Measurements from ENCODE around the gene CCDC88C.

CCDC88C gene

DNA sequence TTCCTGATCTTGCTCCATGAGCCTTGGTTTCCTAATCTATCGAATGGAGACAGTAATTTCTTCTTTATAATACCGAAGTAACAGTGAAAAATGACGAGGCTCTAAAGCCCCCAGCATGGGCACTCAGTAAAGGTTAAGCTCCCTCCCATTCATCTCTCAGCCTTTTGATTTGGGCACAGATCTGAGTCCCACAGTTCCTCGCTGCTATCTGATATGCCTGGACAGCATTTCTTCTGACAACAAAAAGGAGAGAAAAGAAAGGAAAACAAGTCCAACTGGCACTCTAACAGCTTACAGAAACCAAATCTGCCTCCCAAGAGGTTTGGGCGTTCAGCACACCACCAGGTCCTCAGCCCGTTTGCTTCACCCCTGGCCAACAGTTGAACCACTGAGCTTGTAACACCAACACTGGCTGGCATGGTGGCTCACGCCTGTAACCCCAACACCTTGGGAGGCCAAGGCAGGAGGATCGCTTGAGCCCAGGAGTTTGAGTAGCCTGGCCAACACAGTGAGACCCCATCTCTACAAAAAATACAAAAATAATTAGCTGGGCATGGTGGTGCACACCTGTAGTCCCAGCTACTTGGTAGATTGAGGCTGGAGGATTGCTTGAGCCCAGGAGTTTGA lies 19.5 kb downstream of the CCDC88C start:
- DNase-seq: no peak

DNA sequence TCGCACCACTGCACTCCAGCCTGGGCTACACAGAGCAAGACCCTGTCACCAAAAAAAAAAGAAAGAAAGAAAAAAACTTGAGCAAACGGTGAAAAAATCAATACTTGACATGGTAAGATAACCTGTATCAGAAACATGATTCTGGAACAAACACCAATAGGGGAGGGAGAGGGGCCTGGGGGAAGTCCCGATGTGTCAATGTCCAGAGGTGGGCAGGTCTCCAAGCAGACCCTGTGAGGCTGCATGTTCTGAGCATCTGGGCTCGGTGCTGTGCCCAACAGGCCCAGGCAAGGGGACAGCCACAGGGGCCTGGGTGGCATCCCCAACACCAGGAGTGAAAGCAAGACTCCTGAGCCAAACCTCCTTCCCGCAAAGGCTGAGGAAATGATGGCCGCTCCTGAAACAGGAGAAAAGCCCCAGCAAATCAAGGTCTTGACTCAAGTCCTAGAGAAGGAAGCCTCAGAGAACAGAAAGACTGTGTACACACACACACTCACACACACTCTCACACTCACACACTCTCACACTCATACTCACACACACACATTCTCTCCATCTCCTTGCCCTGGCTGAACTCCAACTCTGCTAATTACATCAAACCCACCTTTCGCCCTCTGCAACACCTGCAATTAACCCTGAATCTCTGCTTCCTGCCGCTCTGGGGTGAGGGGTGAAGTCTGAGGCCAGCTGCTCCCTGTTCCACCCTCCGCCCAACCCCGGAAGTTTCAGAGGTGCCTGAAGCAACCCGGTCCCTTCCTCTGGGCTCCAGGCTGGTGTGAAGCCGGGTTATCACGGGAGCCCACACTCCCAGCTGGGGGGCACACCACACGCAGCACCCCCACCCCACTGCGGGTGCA lies 20.4 kb downstream of the CCDC88C start:
- DNase-seq: no peak

DNA sequence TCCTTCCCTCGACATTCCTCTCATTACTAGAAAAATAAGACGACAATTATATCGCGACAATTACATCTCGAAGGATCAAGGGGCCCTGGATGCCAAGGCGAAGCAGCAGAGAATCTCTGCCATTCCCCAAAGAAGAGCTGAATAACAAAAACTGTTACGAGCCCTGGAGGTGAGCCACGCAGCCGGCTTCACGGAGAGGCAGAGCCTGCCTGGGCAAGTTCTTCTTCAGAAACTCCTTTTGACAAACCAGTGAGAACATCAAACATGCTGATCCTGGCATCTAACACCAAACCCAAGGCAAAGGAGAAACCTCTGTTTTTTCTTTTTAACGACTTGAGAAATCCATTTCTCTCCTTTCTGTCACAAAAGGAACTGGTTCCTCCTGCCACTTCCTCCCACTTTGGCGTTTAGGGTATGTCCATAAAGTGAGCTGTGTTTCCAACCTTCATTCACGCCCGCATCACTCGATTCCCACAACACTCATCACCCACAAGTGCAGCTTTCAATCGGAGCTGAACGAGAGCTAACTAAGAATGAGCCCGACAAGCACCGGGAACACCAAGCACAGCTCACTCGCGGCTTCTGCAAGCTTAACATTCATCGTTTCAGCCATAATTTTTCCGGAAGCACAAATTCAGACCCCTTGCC lies 21.5 kb downstream of the CCDC88C start:
- DNase-seq: peak; percentile 63

DNA sequence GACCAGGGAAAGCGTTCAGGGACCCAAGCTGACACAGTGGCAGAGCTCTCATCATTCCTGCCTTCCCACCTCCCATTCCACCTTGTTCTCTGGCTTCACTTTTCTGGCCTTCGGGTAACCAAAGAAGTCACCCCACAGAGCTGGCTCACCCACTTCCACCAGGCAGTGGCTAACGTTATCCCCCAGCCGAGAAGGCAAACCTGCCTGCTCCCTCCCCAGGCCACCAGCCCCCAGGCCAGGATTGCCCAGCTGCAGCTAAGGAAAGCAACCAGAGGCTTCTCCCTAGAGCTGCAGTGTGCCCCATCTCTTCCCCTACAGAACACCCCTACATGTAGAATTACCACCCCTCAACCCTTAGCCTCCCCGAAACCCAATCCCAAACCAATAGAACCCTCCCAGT lies 22.2 kb downstream of the CCDC88C start:
- no peak for DNase-seq

DNA sequence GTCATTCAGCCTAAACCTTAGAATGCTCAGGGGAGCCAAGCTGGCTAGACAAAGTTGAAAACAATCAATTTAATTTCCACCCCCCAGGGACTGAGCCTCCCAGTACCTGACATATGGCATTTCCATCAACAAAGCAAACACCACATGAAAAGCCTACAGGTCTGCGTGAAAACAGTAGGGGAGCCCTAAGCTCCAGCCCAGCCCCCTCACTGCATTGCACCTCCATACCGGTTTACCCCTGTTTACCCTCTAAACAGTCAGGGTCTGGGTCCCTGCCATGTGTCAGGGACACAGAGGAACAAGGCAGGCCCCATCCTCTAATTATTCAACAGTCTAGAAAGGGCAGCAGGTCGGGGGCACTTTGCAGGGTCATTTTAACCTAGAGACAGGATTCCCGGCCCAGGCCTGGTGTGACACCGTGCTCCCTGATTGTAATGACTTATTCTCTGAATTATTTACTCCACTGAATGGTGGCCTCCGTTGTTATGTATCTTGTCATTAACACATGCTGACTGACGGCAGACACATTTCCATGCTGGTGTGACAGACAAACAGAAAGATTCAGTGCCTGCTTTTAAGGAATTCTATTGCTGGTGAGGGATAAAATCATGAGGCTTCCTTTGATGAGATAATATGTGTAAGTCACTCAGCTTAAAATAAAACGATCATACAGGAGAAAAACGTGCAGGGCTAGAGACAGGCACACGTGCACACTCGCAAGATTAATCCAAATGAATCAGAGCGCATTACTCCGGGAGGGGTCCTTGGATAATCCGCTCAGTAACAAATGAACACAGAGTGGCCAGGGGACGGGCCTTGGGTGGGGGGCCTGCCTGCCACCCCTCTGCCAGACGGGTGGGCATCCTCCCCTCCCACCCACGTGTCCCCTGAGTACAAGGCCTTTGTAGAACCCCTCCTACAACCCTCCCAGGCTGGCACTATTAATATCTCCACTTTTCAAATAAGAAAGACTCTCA lies 23.2 kb downstream of the CCDC88C start:
- peak; percentile 76 for DNase-seq

DNA sequence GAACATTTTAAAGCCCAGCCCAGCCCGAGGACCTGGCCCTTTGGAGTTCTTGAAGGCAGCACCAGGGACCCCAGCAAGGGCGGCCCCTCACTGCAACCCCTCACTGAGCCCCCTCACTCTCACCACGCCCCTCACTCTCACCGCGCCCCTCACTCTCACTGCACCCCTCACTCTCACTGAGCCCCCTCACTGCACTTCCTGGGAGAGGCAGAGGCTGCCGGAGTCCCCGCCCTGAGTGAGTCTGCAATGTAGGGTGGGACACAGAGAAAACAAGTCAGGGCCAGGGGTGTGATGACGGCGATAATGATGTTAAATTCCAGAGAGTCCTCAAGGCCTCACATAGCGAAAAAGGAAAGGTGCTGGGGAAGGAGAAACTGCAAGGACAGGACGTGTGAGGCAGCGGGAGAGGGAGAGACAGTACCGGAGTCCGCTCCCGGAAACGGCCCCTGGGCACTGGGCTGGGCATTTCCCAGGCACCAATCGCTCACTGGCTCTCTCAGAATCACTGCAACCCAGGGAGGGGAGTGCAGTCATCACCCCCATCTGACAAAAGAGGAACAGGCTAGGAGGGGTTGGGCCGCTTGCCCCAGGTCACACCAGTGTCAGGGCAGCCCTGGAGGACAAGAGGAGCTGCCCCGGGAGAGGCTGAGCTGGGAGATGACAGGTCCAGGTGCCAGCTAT lies 24.9 kb downstream of the CCDC88C start:
- DNase-seq: no peak

DNA sequence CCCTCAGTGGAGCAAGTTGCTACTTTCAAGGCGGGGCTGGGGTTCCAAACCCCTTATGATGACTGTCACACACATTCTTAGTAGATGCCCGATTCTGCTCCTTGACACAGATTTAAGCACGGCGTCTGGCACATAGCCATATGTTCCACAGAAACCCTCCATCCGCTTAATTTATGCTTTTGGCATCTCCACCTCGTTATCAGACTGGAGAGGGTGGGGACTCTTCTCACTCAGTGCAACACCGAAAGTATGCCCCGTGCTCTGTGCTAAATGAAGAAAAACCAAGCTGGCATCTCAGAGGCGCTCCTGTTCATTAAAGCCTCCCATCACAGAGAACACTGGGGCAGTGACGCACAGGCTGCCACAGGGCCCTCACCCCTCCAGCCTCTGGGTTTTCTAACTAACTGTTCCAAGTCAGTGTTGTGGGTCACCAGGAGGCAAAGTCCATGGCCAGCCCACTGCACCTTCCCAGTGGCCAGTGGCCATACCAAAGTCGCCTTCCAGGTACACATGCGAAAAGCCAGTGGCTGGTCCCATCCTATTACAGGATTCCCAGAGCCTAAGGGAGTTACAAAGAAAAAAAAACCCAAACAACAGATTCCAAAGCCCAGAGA lies 27.3 kb downstream of the CCDC88C start:
- DNase-seq: peak; percentile 66

DNA sequence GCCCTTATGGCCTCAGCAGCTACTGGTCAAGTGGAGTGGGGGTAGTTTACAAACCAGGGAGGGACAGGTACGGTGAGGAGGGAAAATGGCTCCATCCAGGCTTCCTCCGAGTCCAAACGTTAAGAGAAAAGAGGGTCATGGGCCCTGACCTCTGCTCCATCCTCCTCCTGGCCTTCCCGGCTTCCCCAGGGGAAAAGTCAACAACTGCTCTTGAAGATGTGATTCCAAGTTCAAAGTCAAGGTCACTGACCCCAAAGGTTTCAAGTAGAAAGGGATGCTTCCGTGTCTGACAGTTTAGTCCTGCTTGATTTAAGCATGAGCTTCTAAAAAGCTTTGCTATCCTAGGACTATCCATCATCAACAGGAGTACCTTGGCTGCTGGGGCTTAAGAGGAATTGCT lies 28.5 kb downstream of the CCDC88C start:
- DNase-seq: no peak

DNA sequence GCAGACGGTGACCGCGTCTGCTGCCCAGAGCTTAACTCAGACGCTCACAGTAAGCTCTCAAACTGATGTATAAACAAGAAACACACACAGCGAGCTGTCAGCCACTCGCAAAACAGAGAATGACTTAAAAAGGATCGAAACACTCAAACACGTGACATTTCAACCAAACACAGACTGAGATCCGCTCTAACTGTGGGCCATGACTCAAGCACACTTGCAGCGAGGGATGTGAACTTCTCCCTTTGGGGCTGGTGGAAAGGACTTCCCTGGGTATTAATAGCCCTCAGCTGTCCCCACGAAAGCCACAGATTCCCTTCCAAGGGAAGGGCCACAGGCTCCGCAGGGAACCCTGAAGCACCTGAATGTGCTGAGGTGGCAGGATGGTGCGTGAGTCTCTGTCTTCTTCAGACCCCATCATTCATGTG lies 29.1 kb downstream of the CCDC88C start:
- DNase-seq: no peak

DNA sequence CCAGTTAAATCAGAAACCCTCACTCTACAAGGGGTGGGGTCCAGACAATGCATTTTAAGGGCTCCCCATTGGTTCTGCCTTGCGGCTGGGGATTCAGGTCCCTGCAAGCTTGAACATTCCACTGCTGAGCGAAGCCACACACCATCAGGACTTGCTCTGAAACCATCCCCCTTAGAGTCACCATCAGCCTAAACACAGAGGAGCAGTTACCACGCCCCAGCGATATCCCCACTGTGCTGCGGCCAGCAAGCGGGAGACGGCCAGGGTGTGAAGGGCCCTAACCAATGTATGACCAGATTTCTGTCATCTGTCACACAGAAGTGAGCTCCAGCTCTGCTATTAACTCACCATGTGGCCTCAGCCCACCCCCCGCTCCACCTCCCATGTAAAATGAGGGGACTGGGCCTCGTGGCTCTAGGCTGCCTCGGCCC lies 29.7 kb downstream of the CCDC88C start:
- DNase-seq: no peak

DNA sequence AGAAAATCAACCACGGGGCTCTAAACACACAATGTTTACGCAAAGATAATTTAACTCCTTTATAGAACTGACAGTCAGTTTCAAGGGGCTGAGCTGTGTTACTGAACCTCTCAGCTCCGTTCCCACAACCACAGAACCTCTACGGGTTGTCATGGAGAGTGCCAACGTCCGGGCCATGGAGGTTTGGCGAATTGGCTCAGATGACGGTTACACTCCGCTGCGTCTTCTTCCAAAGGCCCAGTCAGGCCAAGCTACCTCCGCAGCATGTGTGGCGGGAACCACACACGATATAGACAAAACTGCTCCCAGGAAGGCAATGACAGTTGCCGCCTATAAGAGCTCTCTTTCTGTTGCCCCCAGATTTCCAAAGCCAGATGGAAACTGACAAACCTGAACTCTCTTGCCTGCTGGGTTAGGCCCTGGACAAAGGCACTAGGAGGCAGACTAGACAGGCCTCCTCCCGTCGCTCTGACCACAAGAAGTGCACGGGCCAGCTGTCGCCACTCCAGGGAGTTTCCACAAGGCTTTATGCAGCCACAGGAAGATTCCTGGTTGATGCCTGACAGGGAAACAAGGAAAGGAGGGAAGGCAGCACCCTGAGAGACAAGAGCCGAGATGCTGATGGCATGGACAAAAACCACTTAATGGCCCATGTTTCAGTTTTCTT lies 30.3 kb downstream of the CCDC88C start:
- DNase-seq: no peak

DNA sequence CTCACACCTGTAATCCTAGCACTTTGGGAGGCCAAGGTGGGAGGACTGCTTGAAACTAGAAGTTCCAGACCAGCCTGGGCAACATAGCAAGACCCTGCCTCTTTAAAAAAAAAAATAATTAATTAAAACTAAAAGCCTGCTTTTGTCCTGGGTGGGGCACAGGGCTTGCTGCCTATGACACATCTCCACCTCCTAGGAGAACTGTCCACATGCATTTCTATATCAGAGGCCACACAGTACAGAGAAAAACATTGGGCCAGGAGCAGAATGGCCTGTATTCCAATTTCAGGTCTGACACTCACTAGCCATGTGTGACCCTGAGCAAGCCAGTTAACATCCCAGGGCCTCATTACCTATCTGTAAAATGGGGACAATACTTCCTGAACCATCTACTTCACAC lies 31.9 kb downstream of the CCDC88C start:
- no peak for DNase-seq

DNA sequence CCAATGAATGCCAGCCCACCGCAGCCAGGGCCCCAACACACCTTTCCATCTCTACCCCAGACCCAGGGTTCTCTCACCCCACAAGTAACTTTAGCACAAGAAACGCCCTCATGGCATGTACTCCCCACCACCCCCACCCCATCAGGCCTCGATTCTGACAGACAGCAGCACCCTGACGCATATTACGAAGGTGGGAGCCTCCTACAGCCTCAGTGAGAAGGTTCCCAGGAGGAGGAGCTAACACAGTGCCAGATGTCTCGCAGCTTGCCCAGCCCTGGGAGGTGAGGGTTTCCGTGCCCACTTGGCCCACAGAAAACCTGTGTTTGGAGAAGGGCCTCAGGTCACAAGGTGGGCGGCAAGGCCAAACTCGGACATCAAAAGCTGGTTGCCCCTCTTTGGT lies 32.4 kb downstream of the CCDC88C start:
- DNase-seq: no peak

DNA sequence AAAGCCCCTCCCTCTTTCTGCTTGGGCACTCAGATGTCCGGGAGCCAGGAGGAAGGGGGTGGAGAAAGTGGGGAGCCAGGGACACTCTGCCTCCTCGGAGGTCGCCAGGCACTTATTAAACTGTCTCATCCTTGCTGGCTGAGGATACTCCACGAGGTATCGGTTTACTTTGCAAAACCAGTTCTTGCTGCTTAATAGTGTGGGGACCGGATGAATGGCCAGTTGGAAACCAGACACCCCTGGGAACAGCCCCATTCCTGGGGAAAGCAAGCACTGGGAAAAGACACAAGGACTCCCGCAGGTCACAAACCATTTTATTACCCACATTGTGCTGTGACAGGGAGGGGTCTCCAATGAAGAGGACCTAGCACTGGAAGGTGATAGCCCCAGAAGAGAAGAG lies 34.2 kb downstream of the CCDC88C start:
- DNase-seq: no peak

DNA sequence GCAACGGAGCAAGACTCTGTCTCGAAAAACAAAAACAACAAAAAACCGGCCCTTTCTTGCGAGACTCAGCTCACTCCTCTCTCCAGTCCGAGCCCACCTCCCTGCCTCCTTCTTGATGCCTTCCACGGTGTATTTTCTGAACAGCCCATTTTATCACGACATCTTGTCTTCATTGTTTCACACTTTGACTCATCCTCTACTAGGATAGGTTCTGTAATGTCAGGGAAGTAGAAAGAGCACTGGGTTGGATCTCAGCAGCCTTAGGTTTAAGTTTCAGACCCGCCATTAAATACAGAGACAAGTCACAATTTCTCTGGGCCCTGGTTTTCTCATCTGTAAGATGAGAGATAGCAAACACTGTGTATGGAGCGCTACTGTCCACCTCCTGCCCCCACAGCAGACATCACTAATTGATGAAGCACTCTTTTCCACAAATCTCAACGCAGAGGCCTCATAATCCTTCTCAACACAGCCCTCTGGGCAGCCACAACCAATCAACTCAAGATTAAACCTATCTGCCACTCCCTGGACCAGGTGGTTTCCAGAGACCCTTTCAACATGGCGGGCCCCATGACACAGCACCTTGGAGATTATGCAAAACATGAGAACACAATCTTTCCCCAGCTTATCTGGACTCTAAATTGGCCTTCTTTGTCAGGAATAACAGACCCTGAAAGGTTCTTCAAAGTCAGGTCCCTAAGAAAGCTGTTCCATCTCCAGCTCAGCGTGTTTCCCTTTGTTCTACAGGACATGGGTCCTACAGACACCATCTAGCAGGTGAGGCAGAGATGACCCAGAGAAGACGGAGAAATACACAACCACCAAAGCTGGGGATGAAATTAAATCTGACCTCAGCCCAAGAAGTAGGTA lies 35.6 kb downstream of the CCDC88C start:
- DNase-seq: no peak

DNA sequence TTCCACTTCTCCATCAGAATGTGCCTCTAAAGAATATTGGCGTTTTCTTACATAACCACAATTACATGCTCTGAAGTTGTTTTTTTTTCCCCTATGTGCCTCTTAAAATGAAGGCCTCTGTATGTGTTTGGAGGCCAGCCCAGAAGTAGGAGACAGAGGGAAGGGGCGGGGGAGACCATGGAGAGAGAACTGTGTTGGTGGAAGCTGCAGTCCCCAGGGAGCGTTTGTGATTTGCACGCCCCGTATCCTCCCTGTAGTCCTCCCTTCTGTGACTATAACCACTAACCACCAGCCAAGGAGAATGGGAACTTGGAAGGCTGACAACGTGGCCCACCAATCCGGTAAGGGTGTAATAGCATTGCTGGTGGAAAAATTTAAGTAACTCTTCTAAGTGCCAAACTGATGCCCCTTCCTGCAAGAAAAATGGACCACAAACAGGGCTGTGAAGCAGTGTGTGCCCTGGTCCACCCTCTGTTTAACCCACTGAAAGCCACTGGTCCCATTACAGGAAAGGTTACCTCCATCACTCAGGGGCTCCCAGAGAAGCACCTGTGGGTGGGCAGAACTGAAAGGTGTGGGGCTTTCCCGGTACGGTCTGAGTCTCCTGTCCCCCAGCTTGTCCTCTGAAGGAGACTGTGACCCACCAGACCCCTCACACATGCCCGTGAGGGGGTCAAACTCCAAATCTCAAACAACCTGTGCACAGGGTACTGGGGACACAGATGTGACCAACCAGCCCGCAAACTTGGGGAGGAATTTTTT lies 36.8 kb downstream of the CCDC88C start:
- DNase-seq: peak; percentile 99

DNA sequence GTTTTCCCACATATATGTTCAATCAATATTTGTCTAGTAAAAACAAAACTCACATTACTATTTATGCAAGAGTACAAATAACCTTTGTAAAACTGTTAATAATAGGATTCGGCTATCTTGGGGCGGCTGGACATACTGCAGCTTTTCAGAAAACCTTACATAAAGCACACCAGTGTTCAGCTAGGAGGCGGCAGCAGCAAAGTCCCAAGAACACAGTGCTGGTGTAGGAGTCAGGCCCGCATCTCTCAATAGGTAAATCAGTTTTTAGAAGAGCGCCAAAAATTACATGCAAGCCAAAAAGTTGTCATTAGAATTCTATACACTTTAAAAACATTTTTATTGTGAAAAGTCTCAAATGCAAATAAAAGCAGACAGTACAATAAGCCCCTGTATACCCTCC lies 37.5 kb downstream of the CCDC88C start:
- no peak for DNase-seq

DNA sequence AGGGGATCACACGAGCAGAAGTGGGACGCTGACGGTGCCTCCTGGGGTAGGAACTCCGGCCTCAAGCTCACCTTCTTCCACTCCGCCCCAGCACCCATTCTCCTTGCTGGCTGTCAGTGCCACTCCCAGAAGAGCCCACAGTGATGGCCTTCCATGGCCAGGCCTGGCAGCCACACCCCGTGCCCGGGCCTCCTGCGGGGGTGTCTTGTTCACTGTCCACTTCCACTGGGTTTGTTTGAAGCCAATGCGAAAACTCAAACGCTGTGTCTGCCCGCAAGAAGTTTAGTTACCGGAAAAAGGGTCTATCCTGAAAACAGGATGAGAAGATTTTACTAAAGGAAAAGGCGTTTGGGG lies 38.1 kb downstream of the CCDC88C start:
- no peak for DNase-seq

DNA sequence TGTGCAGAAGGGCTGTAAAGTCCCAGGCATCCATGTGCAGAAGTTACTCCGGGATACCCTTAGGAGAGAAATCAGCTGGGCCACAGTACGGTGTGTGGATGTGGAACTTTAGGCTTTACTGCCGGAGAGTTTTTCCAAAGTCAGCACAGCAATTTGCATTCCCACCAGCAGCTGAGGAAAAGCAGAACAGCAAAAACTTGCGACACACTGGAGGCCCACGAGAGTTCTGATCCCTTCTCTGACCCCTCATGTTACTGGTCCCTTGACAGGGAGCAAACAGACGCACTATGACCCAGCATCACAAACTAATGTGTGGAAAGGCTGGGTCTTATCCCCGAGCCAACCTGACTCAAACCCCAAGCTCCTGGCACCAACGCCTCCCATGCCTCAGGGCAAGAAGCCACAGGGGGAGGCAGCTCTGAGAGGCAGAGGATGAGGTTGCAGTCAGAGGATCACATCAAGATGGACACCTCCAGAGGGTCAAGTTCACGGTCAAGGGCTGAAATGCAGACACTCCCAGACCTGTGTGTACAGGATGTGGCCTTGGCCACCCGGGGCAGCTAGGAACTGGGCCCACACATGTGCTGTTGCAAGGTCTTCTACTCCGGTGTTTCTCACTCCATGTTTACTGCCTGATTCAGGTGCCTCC lies 38.6 kb downstream of the CCDC88C start:
- DNase-seq: no peak

Data from NCI-H1694 treated with DMSO at 0.1 percent for 48 hours (cell line).